Measurements from ENCODE around the gene SLC16A11.
"Not testable (repeated sequence)": the region's sequence is repeated elsewhere in the genome, so short reads cannot be mapped to it uniquely, and the experiment has no call there.

SLC16A11 gene

GRCh38 chr17:7007143-7007542, 36.7 kb downstream of the SLC16A11 start:
- DNase-seq (ENCODE audit: low read depth, low spot score): no peak

DNA sequence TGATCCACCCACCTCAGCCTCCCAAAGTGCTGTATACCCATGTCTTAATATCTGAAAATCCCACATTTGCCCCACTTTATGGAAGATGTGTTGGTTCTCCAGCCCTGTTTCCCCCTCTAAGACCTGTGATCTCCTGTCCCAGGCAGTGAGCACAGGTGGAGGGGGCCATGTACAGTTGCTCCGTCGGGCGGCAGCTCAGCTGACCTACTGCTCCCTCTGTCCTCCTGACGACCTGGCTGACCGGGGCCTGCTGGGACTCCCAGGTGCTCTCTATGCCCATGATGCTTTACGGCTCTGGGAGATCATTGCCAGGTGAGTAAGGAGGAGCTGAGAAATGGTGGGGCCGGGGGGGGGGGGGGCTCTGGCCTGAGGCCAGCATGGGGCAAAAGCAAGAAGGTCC, 38.2 kb downstream of the SLC16A11 start:
- DNase-seq (ENCODE audit: low read depth, low spot score): no peak

GRCh38 chr17:7004398-7005253, 39.3 kb downstream of the SLC16A11 start:
- DNase-seq (ENCODE audit: low read depth, low spot score): peak; percentile 34

DNA sequence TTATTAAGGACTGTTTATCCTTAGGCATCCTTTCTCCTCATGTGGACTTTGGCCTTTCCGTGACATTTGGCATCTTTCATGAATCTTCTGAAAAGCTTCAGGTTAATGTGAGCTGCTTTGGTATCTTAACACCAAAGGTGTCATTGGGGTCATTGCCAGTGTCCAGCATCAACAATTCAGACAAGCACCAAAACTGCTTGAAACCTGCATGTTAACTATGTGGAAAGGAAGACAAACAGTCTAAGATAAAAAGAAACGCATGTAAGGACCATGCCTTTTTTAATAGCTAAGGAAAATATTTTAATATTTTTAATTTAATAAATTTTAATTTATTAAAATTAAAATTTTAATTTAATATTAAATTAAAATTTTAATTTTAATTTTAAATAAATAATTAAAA, 40.1 kb downstream of the SLC16A11 start:
- no peak for DNase-seq (ENCODE audit: low read depth, low spot score)

- DNase-seq (ENCODE audit: low read depth, low spot score): no peak
These were observed 41.4 kb downstream of the SLC16A11 start for GRCh38 chr17:7002288-7003047.

DNA sequence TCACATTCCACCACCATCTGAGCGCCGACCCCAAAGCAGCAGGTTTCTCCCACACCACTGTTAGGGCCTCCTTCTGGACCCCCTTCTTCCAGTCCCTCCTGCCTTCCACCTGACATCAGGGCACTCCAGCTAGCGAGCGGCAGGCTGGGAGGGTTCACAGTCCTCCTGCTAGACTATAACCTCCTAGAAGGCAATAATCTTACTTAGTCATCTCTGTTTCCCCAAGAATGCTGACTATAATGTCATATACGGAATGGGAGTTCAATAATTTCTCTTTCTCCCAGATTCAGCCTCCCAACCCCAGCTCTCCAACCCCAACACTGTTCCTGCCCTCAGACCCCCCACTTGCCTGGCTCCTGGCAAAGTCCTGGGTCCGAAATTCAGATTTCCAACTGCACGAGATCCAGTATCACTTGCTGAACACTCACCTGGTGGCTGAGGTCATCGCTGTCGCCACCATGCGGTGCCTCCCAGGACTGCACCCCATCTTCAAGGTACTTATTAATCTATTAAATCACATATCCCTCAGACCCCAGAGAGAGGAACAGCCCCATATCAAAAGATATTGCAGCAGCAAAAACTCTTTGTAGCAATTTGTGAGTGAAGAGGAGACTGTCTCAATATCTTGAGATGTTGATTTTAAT, 42.5 kb downstream of the SLC16A11 start:
- no peak for DNase-seq (ENCODE audit: low read depth, low spot score)

DNA sequence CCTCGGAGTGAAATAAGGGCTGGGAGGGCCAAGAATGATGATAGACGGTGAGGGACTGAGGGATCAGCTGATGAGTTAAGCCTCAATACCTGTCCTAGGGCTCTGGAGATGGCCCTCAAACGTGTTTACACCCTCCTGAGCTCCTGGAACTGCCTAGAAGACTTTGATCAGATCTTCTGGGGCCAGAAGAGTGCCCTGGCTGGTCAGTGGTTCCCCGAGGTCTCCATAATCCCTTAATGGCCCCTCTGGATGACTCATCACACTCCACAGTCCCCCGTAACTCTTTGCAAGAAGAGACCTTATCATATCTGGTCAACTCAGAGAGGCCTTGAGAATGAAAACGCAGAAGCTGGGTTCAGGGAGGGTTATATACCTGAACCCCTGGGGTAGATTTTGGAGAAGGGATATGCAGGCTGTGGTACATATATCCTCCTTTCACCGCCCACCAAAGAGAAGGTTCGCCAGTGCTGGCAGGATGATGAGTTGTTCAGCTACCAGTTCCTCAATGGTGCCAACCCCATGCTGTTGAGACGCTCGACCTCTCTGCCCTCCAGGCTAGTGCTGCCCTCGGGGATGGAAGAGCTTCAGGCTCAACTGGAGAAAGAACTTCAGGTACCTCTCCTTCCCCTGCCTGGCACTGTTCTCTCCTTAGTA, 44.9 kb downstream of the SLC16A11 start:
- no peak for DNase-seq (ENCODE audit: low read depth, low spot score)

DNA sequence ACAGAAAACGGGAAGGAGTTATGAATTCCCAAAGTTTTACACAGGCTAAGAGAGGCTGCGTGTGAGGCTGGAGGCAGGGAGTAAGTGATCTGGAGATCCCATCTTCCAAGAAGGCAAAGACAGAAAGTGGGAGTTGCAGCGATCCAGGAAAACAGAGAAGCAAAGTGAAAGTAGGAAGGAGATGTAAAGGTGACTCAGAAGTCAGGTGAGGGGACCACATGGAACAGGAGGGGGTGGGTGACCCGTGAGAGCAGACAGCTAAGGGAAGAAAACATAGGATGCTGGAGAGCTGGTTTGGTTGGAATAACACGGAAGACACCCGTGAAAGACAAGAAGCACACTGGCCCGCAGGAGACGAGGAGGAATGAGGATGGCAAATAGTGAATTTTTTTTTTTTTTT, 46.7 kb downstream of the SLC16A11 start:
- DNase-seq (ENCODE audit: low read depth, low spot score): no peak

DNA sequence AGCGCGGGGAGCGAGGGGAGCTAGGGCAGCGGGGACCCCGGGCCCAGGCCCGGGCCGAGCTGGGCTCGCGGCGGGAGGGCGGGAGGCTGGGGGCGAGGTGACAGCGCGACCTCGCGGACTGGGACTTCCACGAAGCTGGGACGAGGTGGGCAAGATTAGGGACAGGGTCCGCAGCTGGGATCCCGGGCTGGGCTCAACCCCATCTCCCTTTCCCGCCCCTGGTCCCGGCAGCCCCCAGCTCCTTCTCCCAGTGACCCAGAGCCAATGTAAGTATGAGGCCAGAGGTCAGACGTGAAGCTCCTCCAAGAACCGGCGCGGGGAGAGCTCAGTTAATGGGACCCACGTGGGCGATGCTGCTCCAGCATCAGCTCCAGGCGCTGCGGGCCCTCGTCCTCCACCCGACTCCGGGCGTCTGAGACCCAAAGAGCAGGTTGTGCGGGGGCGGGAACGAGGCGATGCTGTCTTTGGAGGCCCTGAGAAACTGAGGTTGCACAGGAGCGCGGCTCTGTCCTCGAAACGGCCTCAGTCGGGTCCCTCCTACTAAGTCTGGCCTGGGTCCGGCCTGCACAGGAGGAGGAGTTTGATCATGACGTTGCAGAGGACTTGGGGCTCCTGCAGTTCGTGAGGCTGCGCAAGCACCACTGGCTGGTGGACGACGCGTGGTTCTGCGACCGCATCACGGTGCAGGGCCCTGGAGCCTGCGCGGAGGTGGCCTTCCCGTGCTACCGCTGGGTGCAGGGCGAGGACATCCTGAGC, 47.5 kb downstream of the SLC16A11 start:
- DNase-seq (ENCODE audit: low read depth, low spot score): no peak

- DNase-seq (ENCODE audit: low read depth, low spot score): no peak
These were observed 48.2 kb downstream of the SLC16A11 start, which contains the start of gene ALOX12 for GRCh38 chr17:6995500-6996255. TSS of gene ALOX12 (plus strand) at chr17:6996049. CDS start at chr17:6996118, 69 bp downstream.

DNA sequence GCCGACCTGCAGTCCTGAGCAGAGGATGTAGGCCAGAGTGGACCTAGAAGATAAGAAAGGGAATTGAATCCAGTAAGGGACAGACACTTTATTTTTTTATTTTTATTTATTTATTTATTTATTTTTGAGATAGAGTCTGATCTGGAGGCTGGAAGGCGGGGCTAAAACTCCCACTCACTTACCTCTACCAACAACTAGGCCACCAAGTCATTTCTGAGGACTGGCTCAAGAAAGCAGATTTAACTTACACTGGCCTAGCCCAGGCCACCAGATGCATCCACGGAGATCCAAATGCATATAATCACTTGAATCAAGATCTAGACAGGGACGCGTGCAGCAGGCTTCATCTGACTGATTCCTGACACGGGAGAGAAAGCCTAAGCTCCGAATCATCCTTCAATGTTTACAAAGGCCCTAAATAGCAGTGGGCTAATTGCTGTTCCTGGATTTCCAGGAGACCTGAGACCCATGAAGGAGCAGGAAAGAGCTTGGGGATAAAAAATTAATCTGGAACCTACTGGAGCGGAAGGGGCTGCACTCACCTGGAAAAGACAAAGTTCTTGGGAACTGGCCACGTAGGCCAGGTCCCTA, 49.1 kb downstream of the SLC16A11 start:
- DNase-seq (ENCODE audit: low read depth, low spot score): no peak

- no peak for DNase-seq (ENCODE audit: low read depth, low spot score)
These were observed 49.7 kb downstream of the SLC16A11 start for GRCh38 chr17:6994118-6994598.

DNA sequence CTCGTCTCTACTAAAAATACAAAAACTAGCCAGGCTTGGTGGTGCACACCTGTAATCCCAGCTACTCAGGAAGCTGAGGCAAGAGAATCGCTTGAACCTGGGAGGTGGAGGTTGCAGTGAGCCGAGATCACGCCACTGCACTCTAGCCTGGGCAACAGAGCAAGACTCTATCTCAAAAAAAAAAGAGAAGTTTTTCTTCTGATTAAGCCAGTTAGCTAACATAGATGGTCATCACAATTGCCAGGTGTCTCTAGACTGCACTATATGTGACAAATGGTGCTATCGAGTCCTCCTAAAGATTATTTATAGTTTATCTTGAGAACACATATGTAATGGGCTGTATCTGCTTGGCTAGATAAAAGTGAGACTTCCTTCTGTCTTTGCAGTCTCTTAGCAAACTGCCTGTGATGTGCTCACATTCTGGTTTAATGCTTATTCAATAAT, 50.3 kb downstream of the SLC16A11 start:
- DNase-seq (ENCODE audit: low read depth, low spot score): not testable (repeated sequence)

Data from activated CD4-positive, CD25-positive, alpha-beta regulatory T cell treated with anti-CD3 and anti-CD28 coated beads, Interleukin-2, amount 50 U/mL, for 16 hours (primary cell).